Body of pancreas (tissue), 4 donors: ENCODE measurements around the gene PERCC1.

Experiments
- CTCF ChIP-seq, 7 experiments: fragments of 450-650 bp in 4 of 7; fragments of 200-600 bp in 3 of 7; sonication (generic) in 3 of 7; IDR thresholded peaks; one replicate each; pipeline ENCODE4 v1.5.1; 2016 to 2019; ENCODE audit warnings: antibody characterized with exemption in 7 of 7
- POLR2A ChIP-seq, 3 donors: fragments of 450-650 bp; IDR thresholded peaks; one replicate each; pipeline ENCODE4 v1.6.1; 2016; ENCODE audit warnings: antibody characterized with exemption in 3 of 3, mild to moderate bottlenecking in 2 of 3

GRCh38 chr16:1433756-1434155 lies 2.9 kb downstream of the PERCC1 start:
- TF ChIP-seq CTCF (IDR thresholded peaks at IDR 0.05), result no peak
- no peak for TF ChIP-seq POLR2A (IDR thresholded peaks at IDR 0.05)
